Gastrocnemius medialis (tissue), 4 donors: ENCODE measurements around the gene PGD.

Source experiments
- CTCF ChIP-seq, 5 experiments: fragments of 450-650 bp in 3 of 5; fragments of 200-600 bp in 2 of 5; sonication (generic) in 2 of 5; IDR thresholded peaks in 4 of 5; conservative IDR thresholded peaks in 1 of 5; 1 replicate in 4 of 5; 2 replicates in 1 of 5; pipeline ENCODE4 v1.5.1; 2016 to 2019; ENCODE audit warnings: antibody characterized with exemption in 5 of 5, mild to moderate bottlenecking in 3 of 5, moderate library complexity in 3 of 5
- POLR2A ChIP-seq, 2 donors: fragments of 450-650 bp; IDR thresholded peaks; one replicate each; pipeline ENCODE4 v1.6.1; 2017; ENCODE audit warnings: antibody characterized with exemption in 2 of 2, mild to moderate bottlenecking in 2 of 2, moderate library complexity in 2 of 2

GRCh38 chr1:10379101-10379620, 19.7 kb upstream of the PGD start:
- no peak for TF ChIP-seq CTCF (IDR thresholded peaks at IDR 0.05 in 4 of 5, conservative IDR thresholded peaks at IDR 0.05 in 1 of 5)
- TF ChIP-seq POLR2A (IDR thresholded peaks at IDR 0.05): no peak
